GM12878 (cell line): ENCODE data around the gene CD200R1. TPM values are rescaled to one million over a fixed set of nuclear protein-coding genes. Genes with fewer than 3 reads are reported as not detected.

Experiments
- ATAC-seq: fragments of 200-7000 bp; cut with Tn5 transposase; 3 replicates; pipeline ENCODE4 v1.9.1; 2020; ENCODE audit warnings: mild to moderate bottlenecking, moderate library complexity
- BruUV-seq: library from RNA; stranded (reverse); fragments of 400-500 nt; replicated peaks from 2 replicates; lab custom pipeline; 2021; lab: Mats Ljungman, UMichigan
- CTCF ChIA-PET: fragments of 300-600 bp; sonication (Branson Sonifier 250); formaldehyde crosslinking; extraction: SDS; loops from one replicate; lab custom pipeline; 2021; ENCODE audit warnings: inconsistent platforms; lab: Yijun Ruan, JAX
- POLR2A ChIA-PET: fragments of 350-600 bp; formaldehyde crosslinking; extraction: SDS; loops from one replicate; lab custom pipeline; 2021; ENCODE audit warnings: inconsistent platforms; lab: Charles Lee
- RAD21 ChIA-PET: fragments of 300-600 bp; sonication (Branson Sonifier 250); formaldehyde crosslinking; loops from one replicate; lab custom pipeline; 2023; ENCODE audit warnings: antibody characterized with exemption; ENCODE audit not compliant: unreplicated experiment; lab: Charles Lee
- SMC1A ChIA-PET: fragments of 300-600 bp; sonication (Branson Sonifier 250); formaldehyde crosslinking; loops from one replicate; lab custom pipeline; 2023; ENCODE audit not compliant: unreplicated experiment, uncharacterized antibody; lab: Charles Lee
- DNase-seq: peaks from one replicate; pipeline ENCODE4 v3.0.0-alpha.2; 2011; ENCODE audit warnings: low read depth, low spot score
- FAIRE-seq: peaks from 3 replicates; lab custom pipeline; 2011; peaks lifted over from hg19 to GRCh38; lab: Jason Lieb, UNC
- H2AFZ ChIP-seq: 2 replicates; pipeline ENCODE4 v1.6.0; 2011; ENCODE audit warnings: low read depth, low read length, control low read depth; ENCODE audit not compliant: control insufficient read depth
- H3K27ac ChIP-seq: 2 replicates; pipeline ENCODE4 v1.5.1; 2011; ENCODE audit warnings: control low read depth; ENCODE audit not compliant: control insufficient read depth, insufficient read depth
- H3K27me3 ChIP-seq, 2 experiments: replicated peaks in 1 of 2; 2 replicates each; pipeline versions ENCODE4 v1.6.0 to v1.6.1; 2011; ENCODE audit warnings: low read length in 1 of 2; ENCODE audit not compliant: control insufficient read depth in 2 of 2, insufficient read depth in 2 of 2
- H3K36me3 ChIP-seq, 2 experiments: 2 replicates each; pipeline ENCODE4 v1.5.1; 2011; ENCODE audit warnings: low read length in 1 of 2; ENCODE audit not compliant: control insufficient read depth in 2 of 2, insufficient read depth in 2 of 2
- H3K4me1 ChIP-seq: 2 replicates; pipeline ENCODE4 v1.6.1; 2011; ENCODE audit warnings: mild to moderate bottlenecking, low read length, moderate library complexity, mixed read lengths; ENCODE audit not compliant: control insufficient read depth, insufficient read depth
- H3K4me2 ChIP-seq: 2 replicates; pipeline ENCODE4 v1.6.0; 2011; ENCODE audit warnings: control low read depth; ENCODE audit not compliant: control insufficient read depth, insufficient read depth
- H3K4me3 ChIP-seq: fragments of 200-600 bp; sonication (generic); 2 replicates; pipeline ENCODE4 v1.5.1; 2016
- H3K79me2 ChIP-seq: 2 replicates; pipeline ENCODE4 v1.6.0; 2011; ENCODE audit warnings: low read length; ENCODE audit not compliant: control insufficient read depth, insufficient read depth
- H3K9ac ChIP-seq: 2 replicates; pipeline ENCODE4 v1.8.0; 2011; ENCODE audit warnings: low read length, control low read depth, mixed read lengths; ENCODE audit not compliant: control insufficient read depth, insufficient read depth
- H3K9me3 ChIP-seq: replicated peaks from 3 replicates; pipeline ENCODE4 v1.5.1; 2011; ENCODE audit warnings: mild to moderate bottlenecking, low read length; ENCODE audit not compliant: control insufficient read depth, insufficient read depth
- H4K20me1 ChIP-seq: 2 replicates; pipeline ENCODE4 v1.6.0; 2011; ENCODE audit not compliant: control insufficient read depth, insufficient read depth
- ASH2L ChIP-seq: fragments of 300-600, 200-600 bp; sonication (generic); IDR thresholded peaks from 2 replicates; pipeline ENCODE4 v1.6.1; 2017; ENCODE audit warnings: low read depth, mild to moderate bottlenecking, borderline replicate concordance
- CBX5 ChIP-seq: sonication (generic); IDR thresholded peaks from 2 replicates; pipeline ENCODE4 v1.6.1; 2016; ENCODE audit warnings: low read depth, moderate library complexity, mild to moderate bottlenecking, inconsistent platforms
- IRF5 ChIP-seq: fragments of 450-650 bp; IDR thresholded peaks from 2 replicates; pipeline ENCODE4 v1.6.1; 2017; ENCODE audit warnings: borderline replicate concordance
- MTA3 ChIP-seq: IDR thresholded peaks from 2 replicates; pipeline ENCODE4 v1.6.1; 2012; ENCODE audit warnings: low read length, inconsistent platforms, borderline replicate concordance
- MXI1 ChIP-seq: fragments of 150-350 bp; IDR thresholded peaks from 2 replicates; pipeline ENCODE4 v1.6.1; 2011; ENCODE audit warnings: low read depth, mild to moderate bottlenecking, inconsistent platforms, low read length, improper control_type of control experiment
- PAX8 ChIP-seq: fragments of 450-650 bp; IDR thresholded peaks from 2 replicates; pipeline ENCODE4 v1.6.1; 2017; ENCODE audit warnings: mild to moderate bottlenecking, moderate library complexity
- POLR2A ChIP-seq: IDR thresholded peaks from 2 replicates; pipeline ENCODE4 v1.6.1; 2011; ENCODE audit warnings: low read depth, mild to moderate bottlenecking, low read length
- SMAD5 ChIP-seq: IDR thresholded peaks from 2 replicates; pipeline ENCODE4 v1.6.1; 2016; ENCODE audit warnings: antibody characterized with exemption, low read depth
- ZBTB33 ChIP-seq: fragments of 450-650 bp; IDR thresholded peaks from 2 replicates; pipeline ENCODE4 v1.6.1; 2017; ENCODE audit warnings: mild to moderate bottlenecking
- ZZZ3 ChIP-seq: IDR thresholded peaks from 2 replicates; pipeline ENCODE4 v1.6.1; 2011; ENCODE audit warnings: low read depth; ENCODE audit not compliant: control insufficient read depth, insufficient read length
- in situ Hi-C: fragments of 300-500 bp; cut with MboI; formaldehyde crosslinking; loops from 9 replicates; pipeline ENCODE4 v1.14.3; 2018; ENCODE audit warnings: mixed read lengths
- intact Hi-C: fragments of 100-400 bp; cut with micrococcal nuclease; formaldehyde crosslinking; loops from one replicate; pipeline ENCODE4 v1.14.2; 2022; ENCODE audit not compliant: unreplicated experiment
- polyA plus RNA-seq, 11 experiments: library from polyadenylated mRNA; depleted of rRNA in 4 of 11; unstranded in 6 of 11; stranded (reverse) in 5 of 11; fragments of >200 nt; fragmentation: Nextera tagmentation in 4 of 11; fragmentation: Illumina TruSeq in 1 of 11; extraction: Ambion mirVana in 4 of 11; extraction: Trizol in 1 of 11; gene quantifications; 1 replicate in 1 of 11; 2 replicates in 10 of 11; pipeline versions ENCODE4 v1.2.1 to v1.2.3, GENCODE V29; 2011 to 2016; ENCODE audit warnings: inconsistent platforms in 2 of 11, missing spikeins in 2 of 11, low read depth in 1 of 11
- total RNA-seq, 4 experiments: library from RNA; depleted of rRNA in 3 of 4; stranded (reverse); fragments of >200 nt in 3 of 4; fragmentation: Illumina TruSeq in 1 of 4; extraction: Trizol in 1 of 4; gene quantifications; 2 replicates each; pipeline versions ENCODE4 v1.2.1 to v1.2.3, GENCODE V29; 2013 to 2021

CD200R1 gene
- total and polyA plus RNA-seq, 10 of the 15 experiments (the other 5 are each of a cell fraction or from before 2014, with no cell fraction given): 0.15 to 1.1 (median 0.88) TPM

- BruUV-seq: no TSS peak
- ATAC-seq (no peak), DNase-seq (no peak), FAIRE-seq (no peak)
- Histone ChIP-seq H3K79me2 (peaks cover 2% of the 10 kb centered on the region), H3K9ac (no peak overlapping the region), H3K36me3 (no peaks in the 10 kb centered on the region), H3K4me1 (peaks cover 31% of the 10 kb centered on the region), H3K4me2 (no peak overlapping the region), H3K27me3 (no peaks in the 10 kb centered on the region), H3K27ac (no peak overlapping the region), H3K4me3 (no peak overlapping the region), H4K20me1 (no peaks in the 10 kb centered on the region), H2AFZ (no peak overlapping the region), H3K9me3 (no peaks in the 10 kb centered on the region)
- TF ChIP-seq POLR2A: no peak
- no peak for TF ChIP-seq IRF5
- TF ChIP-seq ZZZ3: no peak
- TF ChIP-seq PAX8: no peak
- no peak for TF ChIP-seq ASH2L
- no peak for TF ChIP-seq MTA3
- no peak for TF ChIP-seq ZBTB33
- no peak for TF ChIP-seq SMAD5
- TF ChIP-seq CBX5: no peak
- TF ChIP-seq MXI1: no peak
- ChIA-PET CTCF (interaction anchor here (0.7 to 3.4 kb wide), 8 partner anchors 17 to 394 kb away, joined by 3 to 33 read pairs (median 5); no protein-coding TSS in a partner anchor), POLR2A (interaction anchor here (1.2 kb wide), 1 partner anchor 9 kb away, joined by 6 read pairs; no protein-coding TSS in a partner anchor), SMC1A (interaction anchor here (0.7 to 6.8 kb wide), 10 partner anchors 9 to 339 kb away, joined by 3 to 89 read pairs (median 3); partner anchors contain the start of gene GTPBP8), RAD21 (no interaction called here)
- intact Hi-C loops: loop anchor here (5.0 to 10.0 kb wide), 3 partner anchors 394 to 861 kb away; partner anchors contain the start of gene SLC9C1
- in situ Hi-C loops: loop anchor here (5.0 kb wide), 2 partner anchors 239 to 334 kb away; partner anchors contain the start of gene CCDC80
These were observed 1.1 kb upstream of the CD200R1 start for GRCh38 chr3:112976001-112976400.
